ENCODE results near the gene CARMIL1.

CARMIL1 gene

DNA sequence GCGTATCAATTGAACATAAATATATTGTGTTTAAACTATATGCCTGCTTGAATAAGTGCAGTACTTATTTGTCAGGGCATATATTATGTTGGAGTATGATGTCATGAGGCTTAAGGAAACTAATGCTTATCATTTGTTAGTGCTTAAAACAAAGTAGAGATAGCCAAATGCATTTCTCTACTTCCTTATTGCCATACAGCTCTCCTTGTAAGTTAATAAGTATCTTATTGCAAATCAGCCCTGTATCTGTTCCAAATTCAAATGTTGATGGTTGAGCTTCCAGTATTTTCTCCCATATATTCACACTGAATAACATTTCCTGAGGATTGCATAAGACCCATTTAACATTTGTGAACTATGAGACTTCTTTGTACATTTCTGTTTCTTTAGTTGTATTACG, 57.8 kb downstream of the CARMIL1 start:
- no peak for DNase-seq (ENCODE audit: low read depth in 2 of 2)

GRCh38 chr6:25337431-25337830, 58.3 kb downstream of the CARMIL1 start:
- no peak for DNase-seq (ENCODE audit: low read depth in 2 of 2)

GRCh38 chr6:25340431-25341202, 61.4 kb downstream of the CARMIL1 start:
- DNase-seq (ENCODE audit: low read depth in 2 of 2), result no peak

DNA sequence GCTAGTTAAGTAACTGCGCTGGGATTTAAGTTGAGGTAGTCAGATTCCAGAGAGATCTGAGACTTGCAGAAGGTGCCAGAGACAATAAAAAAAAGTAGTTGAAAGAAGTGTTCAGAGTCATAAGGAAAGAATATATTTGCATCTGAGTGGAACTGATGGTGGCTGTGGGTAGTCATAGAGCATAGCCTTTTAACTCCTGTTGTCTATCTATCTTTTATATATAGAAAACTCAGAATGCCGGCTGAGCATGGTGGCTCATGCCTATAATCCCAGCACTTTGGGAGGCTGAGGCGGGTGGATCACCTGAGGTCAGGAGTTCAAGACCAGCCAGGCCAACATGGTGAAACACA, 62.0 kb downstream of the CARMIL1 start:
- no peak for DNase-seq (ENCODE audit: low read depth in 2 of 2)

DNA sequence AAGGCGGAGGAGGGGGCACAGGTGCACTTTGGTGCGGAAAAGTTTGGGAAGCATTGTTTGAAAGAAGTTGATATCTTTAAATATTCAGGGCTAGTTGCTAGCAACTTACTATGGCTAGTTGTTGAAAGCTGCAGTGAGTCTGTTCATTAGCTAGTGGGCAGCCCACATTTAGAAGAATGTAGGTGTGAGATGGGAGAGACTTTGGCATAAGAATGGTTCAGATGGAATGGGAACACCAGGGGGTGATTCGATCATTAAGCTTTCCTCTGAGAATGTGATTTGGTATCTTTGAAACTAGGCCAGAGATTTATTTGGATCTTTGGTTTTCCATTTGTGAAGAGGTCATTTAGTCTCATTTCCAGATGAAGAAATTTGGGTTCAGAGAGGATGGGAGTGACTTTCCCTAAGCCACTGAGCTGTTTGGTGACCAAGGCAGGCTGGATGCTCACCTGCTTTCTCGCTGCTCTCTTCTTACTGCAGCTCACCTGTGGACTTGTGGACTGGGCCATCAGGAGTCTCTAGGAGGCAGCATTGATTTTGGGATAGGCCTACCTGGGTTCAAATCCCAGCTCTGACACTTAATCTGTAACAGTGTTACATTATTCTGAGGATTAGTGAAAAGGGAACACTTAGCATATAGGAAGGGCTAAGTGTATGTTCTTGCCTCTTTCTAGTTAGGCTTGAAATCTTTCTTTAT, 62.9 kb downstream of the CARMIL1 start:
- DNase-seq (ENCODE audit: low read depth in 2 of 2), result no peak

- DNase-seq (ENCODE audit: low read depth in 2 of 2), result no peak
These were observed 63.6 kb downstream of the CARMIL1 start for GRCh38 chr6:25342802-25343201.

DNA sequence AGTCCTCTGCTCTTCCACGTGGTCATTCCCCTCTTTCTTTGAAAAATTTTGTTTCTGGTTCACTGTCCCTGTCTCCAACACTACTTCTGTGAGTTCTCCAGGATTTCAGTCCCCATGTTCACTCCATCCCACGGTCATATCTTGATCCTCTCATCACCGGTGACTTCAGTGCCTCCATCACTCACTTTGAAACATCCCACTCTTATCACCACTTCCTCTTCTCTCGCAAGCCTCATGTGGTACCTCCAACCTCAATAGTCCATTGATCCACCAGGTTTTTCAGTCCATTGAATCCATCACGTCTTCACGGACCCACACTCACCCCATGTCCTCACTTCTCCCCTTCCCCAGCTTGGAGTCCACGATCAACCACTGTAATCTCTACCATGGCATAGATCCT, 64.8 kb downstream of the CARMIL1 start:
- DNase-seq (ENCODE audit: low read depth in 2 of 2), result no peak

DNA sequence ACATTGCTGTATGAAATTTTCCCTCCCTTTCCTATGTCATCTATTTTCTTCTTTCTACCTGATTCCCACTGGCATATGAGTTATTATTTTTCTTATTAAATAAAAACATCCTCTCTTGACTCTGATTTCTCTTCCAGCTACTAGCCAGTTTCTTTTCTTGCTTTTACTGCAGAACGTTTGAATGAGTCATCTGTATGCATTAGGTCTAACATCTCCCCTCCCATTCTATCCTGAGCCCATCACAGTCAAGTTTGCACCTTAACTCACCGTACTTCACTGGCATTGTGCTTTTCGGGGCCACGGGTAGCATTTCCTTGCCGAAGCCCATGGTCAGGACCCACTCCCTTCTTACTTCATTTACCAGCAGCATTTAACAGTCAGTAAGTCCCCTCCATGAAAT, 65.7 kb downstream of the CARMIL1 start:
- no peak for DNase-seq (ENCODE audit: low read depth in 2 of 2)

GRCh38 chr6:25346064-25346463, 66.9 kb downstream of the CARMIL1 start:
- DNase-seq (ENCODE audit: low read depth in 2 of 2), result no peak

- no peak for DNase-seq (ENCODE audit: low read depth in 2 of 2)
These were observed 71.4 kb downstream of the CARMIL1 start for GRCh38 chr6:25350573-25350972.

- no peak for DNase-seq (ENCODE audit: low read depth in 2 of 2)
These were observed 72.3 kb downstream of the CARMIL1 start for GRCh38 chr6:25351485-25351884.

DNA sequence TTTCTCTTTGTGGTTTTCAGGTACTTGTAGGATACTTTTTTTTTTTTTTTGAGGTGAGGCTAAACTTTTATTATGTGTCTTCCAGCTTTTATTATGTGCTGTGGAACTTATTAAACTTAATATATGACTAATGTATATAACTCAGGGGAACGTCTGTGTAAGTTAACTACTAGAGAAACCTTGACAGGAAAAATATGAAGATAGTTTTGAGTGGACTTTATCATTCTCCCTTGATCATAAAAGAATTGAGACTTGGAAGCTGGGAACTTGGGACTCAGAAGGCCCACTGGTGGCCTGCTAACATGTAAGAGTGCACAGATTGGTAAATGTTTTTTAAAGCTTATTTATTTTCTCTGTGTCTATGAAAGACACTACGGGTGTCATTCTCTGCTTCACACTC, 73.1 kb downstream of the CARMIL1 start:
- no peak for DNase-seq (ENCODE audit: low read depth in 2 of 2)

DNA sequence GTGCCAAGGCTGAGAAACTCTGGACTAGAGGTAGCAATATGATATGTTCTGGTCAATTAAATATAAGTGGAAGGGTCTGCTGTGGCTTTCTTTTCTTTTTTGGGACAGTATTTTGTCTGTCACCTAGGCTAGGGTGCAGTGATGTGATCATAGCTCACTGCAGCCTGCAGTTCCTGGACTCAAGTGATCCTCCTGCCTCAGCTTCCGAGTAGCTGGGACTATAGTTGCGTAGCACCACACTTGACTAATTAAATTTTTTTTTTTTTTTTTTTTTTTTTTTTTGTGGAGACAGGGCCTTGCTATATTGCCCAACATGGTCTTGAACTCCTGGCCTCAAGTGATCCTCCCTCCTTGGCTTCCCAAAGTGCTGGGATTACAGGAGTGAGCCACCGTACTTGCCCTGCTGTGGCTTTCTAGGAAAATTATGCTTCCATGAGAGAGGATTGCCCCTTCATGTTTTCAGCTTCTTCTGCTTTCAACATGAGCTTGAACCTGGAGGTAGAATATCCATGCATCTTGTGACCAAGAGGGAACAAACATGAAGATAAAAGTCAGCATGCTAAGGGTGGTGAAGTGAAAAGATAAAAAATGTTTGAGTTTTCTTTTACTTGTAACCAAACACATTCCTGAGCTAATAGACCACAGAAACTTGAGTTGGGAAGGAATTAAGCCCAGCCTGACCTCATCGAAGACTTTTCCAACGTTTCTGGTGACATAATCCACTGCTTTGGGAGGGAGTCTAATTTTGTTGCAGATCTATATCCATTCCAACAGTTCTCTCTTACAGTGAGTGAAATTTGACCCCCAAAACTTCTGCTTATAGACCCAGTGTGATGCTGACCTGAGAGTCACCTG, 75.1 kb downstream of the CARMIL1 start:
- no peak for DNase-seq (ENCODE audit: low read depth in 2 of 2)

GRCh38 chr6:25359191-25359861, 80.2 kb downstream of the CARMIL1 start:
- no peak for DNase-seq (ENCODE audit: low read depth in 2 of 2)

GRCh38 chr6:25359891-25360290, 80.7 kb downstream of the CARMIL1 start:
- no peak for DNase-seq (ENCODE audit: low read depth in 2 of 2)

DNA sequence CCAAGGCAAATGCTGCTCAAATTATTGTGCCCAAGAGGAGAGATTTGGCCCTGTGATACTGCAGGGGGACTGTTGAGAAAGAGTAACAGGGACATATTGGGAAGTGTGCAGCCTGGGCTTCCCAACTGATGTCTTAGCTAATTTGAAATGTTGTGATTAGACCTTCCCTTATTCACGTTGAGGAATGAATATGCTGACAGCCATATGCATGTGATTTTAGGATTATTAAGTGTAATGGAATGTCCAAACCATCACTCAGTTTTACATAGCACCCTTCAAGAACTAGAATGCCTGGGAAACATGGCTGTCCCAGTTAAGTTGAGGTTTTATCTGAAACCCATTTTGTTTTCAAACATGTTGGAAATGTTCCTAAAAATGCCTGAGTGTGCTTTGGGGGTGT, 81.4 kb downstream of the CARMIL1 start:
- no peak for DNase-seq (ENCODE audit: low read depth in 2 of 2)

GRCh38 chr6:25363427-25363826, 84.3 kb downstream of the CARMIL1 start:
- DNase-seq (ENCODE audit: low read depth in 2 of 2), result no peak

- no peak for DNase-seq (ENCODE audit: low read depth in 2 of 2)
These were observed 86.0 kb downstream of the CARMIL1 start for GRCh38 chr6:25365154-25365553.

GRCh38 chr6:25366903-25367545, 87.8 kb downstream of the CARMIL1 start:
- DNase-seq (ENCODE audit: low read depth in 2 of 2), result no peak

DNA sequence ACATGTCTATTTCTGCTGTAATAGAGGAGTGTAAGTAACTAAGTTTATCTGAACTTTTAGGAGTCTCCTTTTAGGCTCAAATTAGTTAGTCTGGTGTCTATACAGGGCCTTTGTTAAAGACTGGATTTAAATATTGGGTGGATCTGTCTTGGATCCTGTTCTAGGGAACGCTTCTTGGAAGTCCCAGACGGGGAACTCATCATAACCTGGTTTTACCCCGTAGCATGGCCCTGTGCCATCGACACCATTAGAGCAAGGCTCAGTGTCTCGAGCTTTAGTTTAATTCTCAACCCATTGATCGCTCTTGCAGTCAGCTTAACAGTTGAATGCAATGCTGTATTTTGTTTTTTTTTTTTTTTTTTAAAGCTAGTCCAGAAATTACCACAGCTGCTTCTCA, 89.9 kb downstream of the CARMIL1 start:
- no peak for DNase-seq (ENCODE audit: low read depth in 2 of 2)

DNA sequence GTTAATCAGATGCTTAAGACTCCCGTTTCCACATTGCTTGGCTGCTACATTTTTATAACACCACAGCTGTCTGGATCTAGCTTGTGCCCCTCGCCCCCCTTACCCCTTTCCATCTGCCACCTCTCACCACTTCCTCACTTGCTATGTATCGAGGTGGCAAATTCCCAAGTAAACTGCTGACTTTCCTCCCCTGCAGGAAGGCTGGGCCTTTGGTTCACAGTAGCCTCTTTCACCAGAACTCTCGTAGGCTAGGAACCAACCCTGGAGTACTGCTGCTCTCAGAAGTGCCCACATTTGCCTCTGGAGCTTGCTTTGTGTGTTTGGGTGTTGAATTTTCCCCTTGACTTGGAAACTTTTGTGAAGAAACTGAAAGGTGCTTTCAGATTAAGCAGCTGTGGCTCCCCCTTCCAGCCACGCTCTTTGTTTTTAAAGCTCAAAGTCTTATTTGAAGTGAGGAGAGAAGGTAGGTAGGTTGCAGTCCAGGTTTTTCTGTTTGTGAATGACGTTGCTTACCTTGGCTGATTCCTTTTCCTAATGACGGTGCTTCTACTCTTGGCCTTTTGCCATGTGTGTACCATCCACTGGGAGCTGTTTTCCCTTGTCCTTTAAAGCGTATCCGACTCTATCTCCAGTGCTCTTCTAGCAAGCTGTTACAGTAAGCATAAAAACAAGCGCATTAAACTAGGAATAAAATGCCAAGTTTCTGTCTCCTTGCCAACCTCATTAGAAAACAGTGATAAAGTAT, 90.4 kb downstream of the CARMIL1 start:
- no peak for DNase-seq (ENCODE audit: low read depth in 2 of 2)
